H1 (cell line): ENCODE data around the gene COL4A2. TPM values are rescaled to one million over a fixed set of nuclear protein-coding genes. Genes with fewer than 3 reads are reported as not detected.

Experiments used
- ASH2L ChIP-seq: fragments of 200-600, 300-600 bp; sonication (generic); IDR thresholded peaks from one replicate; pipeline ENCODE4 v1.7.1; 2017; ENCODE audit warnings: low read length
- FOSL1 ChIP-seq: IDR thresholded peaks from 2 replicates; pipeline ENCODE4 v1.6.1; 2011; ENCODE audit warnings: mild to moderate bottlenecking, low read depth, low read length, moderate library complexity; ENCODE audit not compliant: insufficient read depth
- RXRA ChIP-seq: IDR thresholded peaks from 2 replicates; pipeline ENCODE4 v1.6.1; 2011; ENCODE audit warnings: low read depth, mild to moderate bottlenecking, low read length, moderate library complexity; ENCODE audit not compliant: insufficient read depth
- ZNF274 ChIP-seq: IDR thresholded peaks from 2 replicates; pipeline ENCODE4 v1.7.0; 2012; ENCODE audit warnings: low read length, borderline replicate concordance; ENCODE audit errors: extremely low read depth
- polyA plus RNA-seq, 7 experiments: library from polyadenylated mRNA; depleted of rRNA in 3 of 7; stranded (reverse) in 5 of 7; unstranded in 2 of 7; fragments of >200 nt in 5 of 7; fragments of 200-250 nt in 2 of 7; gene quantifications; 1 replicate in 5 of 7; 2 replicates in 1 of 7; 4 replicates in 1 of 7; pipeline versions ENCODE4 v1.2.1 to v1.2.3, GENCODE V29; 2011 to 2013; ENCODE audit warnings: missing spikeins in 2 of 7, mixed read lengths in 2 of 7
- total RNA-seq: library from RNA; stranded (reverse); fragmentation: NEBNext Ultra II Directional; extraction: Animal tissue kit (Norgen Biotek cat#: 25700); gene quantifications from 2 replicates; pipeline ENCODE4 v1.2.1, GENCODE V29; 2021

COL4A2 gene
- total and polyA plus RNA-seq, 2 of the 8 experiments (the other 6 are each of a cell fraction or from before 2014, with no cell fraction given): 80.4 to 87.3 TPM

- no peak for TF ChIP-seq FOSL1
- TF ChIP-seq ZNF274: no peak
- TF ChIP-seq RXRA: no peak
- no peak for TF ChIP-seq ASH2L
Measured at GRCh38 chr13:110522721-110523120, 215.6 kb downstream of the COL4A2 start (continued).
